Suppressor macrophage treated with lipopolysaccharide for 4 hours (primary cell): ENCODE measurements around the gene BANK1.
"Not testable (repeated sequence)": the region's sequence is repeated elsewhere in the genome, so short reads cannot be mapped to it uniquely, and the experiment has no call there.

Experiments used
- DNase-seq: peaks from one replicate; pipeline ENCODE4 v3.0.0-alpha.2; 2020

The BANK1 gene

DNA sequence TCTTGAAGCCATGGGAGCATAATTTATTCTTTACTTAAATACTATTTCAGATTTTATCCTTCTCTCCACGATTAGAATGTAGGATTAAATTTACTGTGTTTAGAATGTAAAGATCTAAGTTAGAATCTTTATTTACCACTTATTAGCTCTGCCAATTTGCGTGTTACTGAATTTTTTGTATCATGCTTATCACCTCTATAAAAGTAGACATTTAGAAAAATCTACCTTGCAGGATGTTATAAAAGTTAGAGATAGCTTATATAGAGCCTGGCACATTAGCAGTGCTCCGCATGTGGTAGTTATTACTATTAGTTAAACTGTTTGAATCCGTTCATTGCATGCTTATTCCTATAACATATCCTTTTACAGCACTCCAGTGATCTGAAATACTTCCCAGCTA lies 97.9 kb downstream of the BANK1 start:
- no peak for DNase-seq

DNA sequence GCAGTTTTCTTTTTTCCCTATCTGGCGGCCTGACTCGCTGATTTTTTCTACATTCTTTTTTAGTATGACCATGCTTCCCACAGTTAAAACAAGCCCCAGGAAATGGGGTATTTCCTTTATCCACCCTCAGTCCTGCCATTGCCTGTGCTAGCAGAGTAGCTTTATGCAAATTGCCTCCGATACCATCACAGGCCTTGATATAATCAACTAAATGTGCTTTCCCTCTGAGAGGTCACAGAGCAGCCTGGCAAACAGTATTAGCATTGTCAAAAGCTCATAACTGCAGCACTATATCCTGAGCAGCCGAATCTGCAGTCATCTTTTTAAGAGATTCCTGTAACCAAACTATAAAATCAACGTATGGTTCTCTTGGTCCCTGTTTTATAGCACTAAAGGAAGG lies 115.0 kb downstream of the BANK1 start:
- DNase-seq: not testable (repeated sequence)

DNA sequence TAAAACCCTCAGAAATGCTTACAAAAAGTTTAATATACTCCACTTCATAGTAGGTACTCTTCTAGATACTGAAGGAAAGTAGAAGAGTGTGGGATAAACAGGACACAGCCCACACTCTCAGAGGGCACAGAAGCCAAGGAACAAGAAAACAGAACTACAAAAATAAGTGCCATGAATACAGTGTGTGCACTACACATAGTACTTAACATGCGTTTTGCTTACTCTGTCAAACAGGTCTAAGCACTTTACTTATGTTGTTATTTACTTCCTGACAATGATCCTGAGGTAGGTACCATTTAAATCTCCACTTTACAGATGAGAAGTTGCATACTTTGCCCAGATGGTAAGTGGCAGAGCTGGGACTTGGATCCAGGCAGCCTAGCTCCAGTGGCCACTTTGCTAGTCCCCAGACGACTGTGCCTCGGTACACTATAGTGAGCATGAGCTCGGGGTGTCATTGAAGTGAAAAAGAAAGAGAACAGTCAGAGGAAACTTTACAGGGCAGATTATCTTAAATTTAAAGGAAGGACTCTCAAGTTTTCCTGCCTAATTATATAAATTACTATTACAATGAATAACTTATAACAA lies 120.3 kb downstream of the BANK1 start:
- no peak for DNase-seq

DNA sequence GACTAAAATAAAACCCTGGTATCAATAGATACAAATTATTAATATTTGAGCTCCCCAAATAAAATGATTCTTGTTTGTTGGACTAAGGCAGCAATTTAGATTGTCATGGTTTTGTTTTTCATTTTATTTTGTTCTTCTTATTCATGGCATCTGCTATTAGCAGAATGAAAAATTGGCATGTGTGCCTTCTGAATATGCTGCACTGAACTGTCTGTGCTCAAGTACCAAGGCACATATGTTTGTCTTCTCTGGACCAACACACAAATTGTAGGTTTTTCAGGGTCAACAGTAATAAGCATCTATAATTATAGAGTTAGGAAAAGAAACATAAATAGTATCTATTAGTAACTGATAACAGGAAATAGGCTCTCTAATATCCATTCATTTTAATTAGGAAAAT lies 121.1 kb downstream of the BANK1 start:
- DNase-seq: no peak

- no peak for DNase-seq
Measured at GRCh38 chr4:101914761-101915160, 124.2 kb downstream of the BANK1 start.

GRCh38 chr4:101919373-101919977 lies 128.9 kb downstream of the BANK1 start:
- no peak for DNase-seq

GRCh38 chr4:101921370-101921769 lies 130.8 kb downstream of the BANK1 start:
- DNase-seq: no peak

DNA sequence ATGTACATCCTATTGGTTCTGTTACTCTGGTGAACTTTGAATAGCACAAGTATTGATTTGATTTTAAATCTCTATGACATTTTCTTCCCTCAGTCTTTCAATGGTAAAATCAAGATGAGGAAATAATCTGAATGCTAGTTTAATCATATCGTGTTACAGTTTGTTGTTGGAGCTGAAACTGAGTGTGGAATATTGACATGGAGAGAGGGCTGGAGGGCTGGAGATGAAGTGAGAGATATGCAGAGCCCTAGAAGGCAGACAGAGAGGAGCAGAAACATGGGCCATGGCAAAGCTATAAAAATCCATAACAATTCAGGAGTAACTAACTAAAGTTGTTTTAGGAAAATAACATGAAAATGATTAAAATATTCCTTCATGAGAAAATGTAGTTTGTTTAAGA lies 141.1 kb downstream of the BANK1 start:
- DNase-seq: no peak

GRCh38 chr4:101933855-101934254 lies 143.3 kb downstream of the BANK1 start:
- DNase-seq: no peak

DNA sequence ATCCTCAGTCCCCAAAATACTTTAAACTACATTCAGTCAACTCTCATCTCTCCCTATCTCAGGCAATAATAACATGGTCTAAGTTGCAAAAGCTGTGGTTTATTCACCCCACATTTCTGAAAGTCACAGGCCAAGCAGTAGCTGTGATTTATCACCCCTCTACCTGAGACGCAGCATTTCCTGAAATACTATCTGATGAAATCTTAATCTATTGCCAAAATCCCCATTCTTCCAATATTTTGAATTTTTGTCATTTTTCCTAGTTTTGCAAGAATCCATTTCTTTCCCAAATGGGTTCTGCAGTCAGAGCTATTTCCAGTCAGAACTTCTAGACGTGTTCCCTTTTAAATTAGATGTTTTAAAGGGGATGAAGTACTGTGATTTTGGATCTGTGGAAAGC lies 148.3 kb downstream of the BANK1 start:
- no peak for DNase-seq

- no peak for DNase-seq
Measured at GRCh38 chr4:101941816-101942358, 151.4 kb downstream of the BANK1 start.

DNA sequence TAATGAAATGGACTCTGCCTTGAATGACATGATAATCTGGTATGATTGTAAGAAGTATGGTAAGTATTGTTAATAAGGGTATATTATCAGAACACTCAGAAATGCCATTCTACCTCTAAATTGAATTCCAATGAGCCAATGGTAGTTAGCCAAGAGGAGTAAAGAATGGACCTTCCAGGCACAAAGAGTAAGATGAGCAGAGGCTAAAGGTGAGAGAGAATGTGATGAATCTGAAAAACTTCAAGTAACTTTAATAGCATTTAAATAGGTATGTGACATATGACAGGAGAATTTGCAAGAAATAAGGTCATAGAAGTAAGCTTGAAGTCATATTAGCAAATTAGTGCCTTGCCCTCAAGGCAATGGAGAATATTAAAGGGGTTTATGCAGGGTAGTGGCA lies 152.4 kb downstream of the BANK1 start:
- DNase-seq: no peak

DNA sequence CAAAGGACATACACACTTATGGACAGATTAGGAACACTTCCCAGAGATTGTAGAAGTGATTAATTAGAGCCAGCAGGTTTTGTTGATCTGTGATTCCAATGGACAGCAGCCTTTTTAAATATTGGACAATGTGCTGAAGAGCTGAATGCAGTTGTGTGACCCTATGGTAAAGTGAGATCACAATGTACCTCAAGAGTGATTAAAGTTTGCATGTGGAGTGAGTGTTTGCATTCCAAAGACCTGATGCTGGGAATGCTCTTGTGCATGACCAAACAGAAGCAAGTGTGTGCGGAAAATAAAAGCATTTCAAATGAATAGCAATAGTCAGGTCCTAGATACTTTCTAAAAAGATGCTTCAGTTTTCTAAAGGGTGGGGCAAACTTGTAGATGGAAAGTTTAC lies 154.1 kb downstream of the BANK1 start:
- DNase-seq: no peak

- DNase-seq: no peak
Measured at GRCh38 chr4:101948055-101948454, 157.5 kb downstream of the BANK1 start.

GRCh38 chr4:101948951-101949350 lies 158.4 kb downstream of the BANK1 start:
- DNase-seq: no peak

- DNase-seq: no peak
Measured at GRCh38 chr4:101950258-101950979, 159.9 kb downstream of the BANK1 start.

DNA sequence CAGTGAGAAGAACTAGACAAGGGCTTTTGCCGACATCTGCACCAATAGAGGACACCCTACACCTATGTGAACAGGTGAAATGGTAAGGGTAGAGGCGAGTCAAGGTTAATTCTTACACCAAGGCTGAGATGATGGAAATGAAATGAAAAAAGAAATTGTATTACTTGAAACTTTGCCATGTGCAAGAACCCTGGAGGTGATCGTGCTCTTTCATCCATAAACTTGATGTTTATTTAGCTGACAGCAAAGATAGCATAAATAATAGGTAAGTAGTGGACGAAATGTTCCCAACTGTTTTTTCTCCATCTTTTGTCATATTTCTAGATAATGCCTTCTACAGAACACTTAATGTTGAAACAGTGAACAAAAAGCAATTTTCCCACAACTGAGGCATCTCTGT lies 162.5 kb downstream of the BANK1 start:
- DNase-seq: no peak

DNA sequence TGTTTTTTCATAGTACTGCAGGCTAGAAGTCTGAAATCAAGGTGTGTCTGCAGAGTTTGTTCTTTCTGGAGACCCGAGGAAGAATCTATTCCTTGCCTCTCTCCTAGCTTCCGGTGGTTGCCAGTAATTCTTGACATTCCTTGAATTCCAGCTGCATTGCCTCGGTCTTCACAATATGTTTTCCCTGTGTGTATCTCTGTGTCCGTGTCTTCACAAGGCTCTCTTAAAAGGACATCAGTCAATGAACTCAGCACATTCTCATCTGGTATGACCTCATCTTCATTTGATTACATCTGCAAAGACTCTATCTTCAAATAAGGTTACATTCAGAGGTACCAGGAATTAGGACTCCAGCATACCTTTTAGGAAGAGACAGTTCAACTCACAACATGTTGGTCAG lies 163.4 kb downstream of the BANK1 start:
- DNase-seq: no peak

DNA sequence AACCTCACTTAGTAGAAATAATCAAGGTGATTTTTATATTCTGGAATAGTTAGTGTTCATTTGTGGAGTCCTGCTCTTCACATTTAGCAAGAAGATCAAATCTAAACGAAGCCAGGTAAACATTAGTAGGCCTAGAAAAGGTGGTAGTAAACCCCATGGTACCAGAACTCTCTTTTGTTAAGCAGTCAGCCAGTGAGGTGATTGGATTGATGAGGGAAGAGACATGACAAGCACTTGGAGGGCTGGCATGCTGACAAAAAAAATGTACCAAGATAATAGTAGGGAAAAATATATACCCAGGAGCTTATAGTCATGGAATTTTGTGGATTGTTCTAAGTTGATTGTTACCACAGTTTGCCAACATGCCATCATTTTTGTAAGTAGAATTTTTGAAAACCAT lies 163.8 kb downstream of the BANK1 start:
- no peak for DNase-seq

GRCh38 chr4:101954975-101955678 lies 164.6 kb downstream of the BANK1 start:
- DNase-seq: no peak

DNA sequence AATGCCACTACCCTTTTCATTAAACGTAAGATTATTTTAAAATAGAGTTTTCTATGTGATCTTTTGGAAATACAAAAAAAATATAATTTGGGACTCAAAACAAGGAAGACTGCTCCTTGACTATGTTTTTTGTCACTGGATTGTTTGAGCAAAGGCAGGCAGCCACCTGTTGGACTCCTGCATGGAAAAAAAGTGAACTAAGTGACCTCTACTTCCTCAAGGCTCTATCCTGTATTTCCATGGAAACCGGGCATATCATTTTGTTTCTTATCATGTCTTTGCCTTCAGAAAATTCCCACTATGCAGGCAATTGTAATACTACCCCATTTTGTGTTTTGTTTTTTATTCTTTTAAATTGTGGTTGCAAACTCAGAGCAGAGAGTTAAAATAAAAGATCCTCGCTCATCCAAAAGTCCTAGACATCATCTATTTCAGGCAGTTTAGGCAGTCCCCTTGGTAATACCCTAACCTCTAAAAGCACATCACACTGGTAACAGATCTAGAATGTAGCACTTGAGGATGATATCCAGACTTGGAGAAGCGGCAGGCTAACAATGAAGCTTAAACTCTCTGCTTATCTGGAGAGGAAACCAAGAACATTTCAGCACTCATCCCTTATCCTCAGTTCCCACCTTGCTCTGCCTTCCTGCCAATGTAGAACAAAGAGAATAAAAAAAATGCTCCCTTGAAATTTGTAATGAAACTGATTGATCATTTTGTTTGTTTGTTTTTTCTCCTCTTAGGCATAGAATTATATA lies 165.7 kb downstream of the BANK1 start:
- no peak for DNase-seq

DNA sequence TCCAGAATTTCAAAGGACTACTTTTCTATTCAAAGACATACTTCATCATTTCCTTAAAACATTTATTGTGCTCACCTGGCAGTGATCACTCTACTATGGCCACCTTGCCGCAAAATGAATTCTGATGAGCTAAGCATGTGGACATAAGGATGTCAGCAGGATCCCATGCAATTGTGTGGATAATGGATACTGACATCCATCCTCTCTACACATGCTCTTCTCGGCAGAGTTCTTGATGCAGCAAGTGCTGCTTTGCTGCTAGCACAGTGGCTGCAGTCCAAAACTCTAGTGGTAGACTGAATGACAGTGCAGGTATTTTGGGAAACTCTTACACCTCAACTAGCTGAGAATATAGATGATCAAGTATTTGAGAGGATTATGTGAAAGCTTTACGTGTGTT lies 168.0 kb downstream of the BANK1 start:
- no peak for DNase-seq

DNA sequence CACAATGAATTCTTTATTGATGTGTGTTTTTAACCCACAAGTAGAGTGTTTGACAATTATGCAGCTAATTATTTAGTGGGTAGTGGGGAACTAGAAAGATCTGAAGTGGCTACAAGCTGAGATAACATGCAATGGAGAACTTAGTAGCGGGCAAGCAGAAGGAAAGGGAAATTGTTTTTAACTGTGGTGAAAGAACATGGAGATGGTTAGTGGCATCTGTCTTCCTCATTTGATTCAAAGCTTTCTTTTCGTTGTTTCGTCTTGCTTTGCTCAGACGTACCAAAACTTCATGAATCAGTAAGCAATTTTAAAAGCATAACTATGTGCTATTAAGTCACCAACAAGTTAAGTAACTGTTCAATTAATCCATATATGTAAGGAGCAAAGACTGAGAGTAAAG lies 169.9 kb downstream of the BANK1 start:
- DNase-seq: no peak
